HTR-8/SVneo (cell line): Measurements from ENCODE around the gene KIRREL1.

ENCODE experiments used
- DNase-seq: peaks from one replicate; pipeline ENCODE4 v3.0.0; 2011; ENCODE audit warnings: low spot score, mixed read lengths; ENCODE audit not compliant: insufficient read length
- FAIRE-seq: peaks from 2 replicates; lab custom pipeline; 2011; peaks lifted over from hg19 to GRCh38; lab: Jason Lieb, UNC

KIRREL1 gene

GRCh38 chr1:158002631-158003405 lies 9.4 kb downstream of the KIRREL1 start:
- DNase-seq (no peak), FAIRE-seq (no peak)

GRCh38 chr1:158003406-158003800 lies 10.0 kb downstream of the KIRREL1 start:
- DNase-seq, result no peak
- FAIRE-seq, result no peak

GRCh38 chr1:158005224-158005623 lies 11.8 kb downstream of the KIRREL1 start:
- no peak for DNase-seq
- no peak for FAIRE-seq

- DNase-seq (no peak), FAIRE-seq (no peak)
Observed at GRCh38 chr1:158007180-158007579, 13.7 kb downstream of the KIRREL1 start.

- no peak for FAIRE-seq
- no peak for DNase-seq
Observed at GRCh38 chr1:158007667-158008386, 14.4 kb downstream of the KIRREL1 start.

- DNase-seq, result no peak
- no peak for FAIRE-seq
Observed at GRCh38 chr1:158008630-158009029, 15.2 kb downstream of the KIRREL1 start.

GRCh38 chr1:158011714-158012113 lies 18.3 kb downstream of the KIRREL1 start:
- no peak for DNase-seq

GRCh38 chr1:158013840-158014730 lies 20.6 kb downstream of the KIRREL1 start:
- FAIRE-seq (no peak), DNase-seq (no peak)

More at GRCh38 chr1:158011714-158012113, 18.3 kb downstream of the KIRREL1 start:
- FAIRE-seq, result no peak

- DNase-seq (no peak), FAIRE-seq (no peak)
Observed at GRCh38 chr1:158014731-158015320, 21.4 kb downstream of the KIRREL1 start.

- no peak for FAIRE-seq
Observed at GRCh38 chr1:158016651-158017335, 23.3 kb downstream of the KIRREL1 start.

GRCh38 chr1:158017800-158018595 lies 24.6 kb downstream of the KIRREL1 start:
- no peak for FAIRE-seq
- DNase-seq, result no peak

More at GRCh38 chr1:158016651-158017335, 23.3 kb downstream of the KIRREL1 start:
- DNase-seq, result no peak

GRCh38 chr1:158019171-158019868 lies 25.9 kb downstream of the KIRREL1 start:
- DNase-seq (peak; percentile 71), FAIRE-seq (no peak)

- DNase-seq (no peak), FAIRE-seq (no peak)
Observed at GRCh38 chr1:158020259-158020885, 26.9 kb downstream of the KIRREL1 start.

GRCh38 chr1:158020886-158021620 lies 27.6 kb downstream of the KIRREL1 start:
- DNase-seq (no peak), FAIRE-seq (no peak)

GRCh38 chr1:158021721-158022120 lies 28.3 kb downstream of the KIRREL1 start:
- DNase-seq (no peak), FAIRE-seq (no peak)

GRCh38 chr1:158022554-158023312 lies 29.3 kb downstream of the KIRREL1 start:
- FAIRE-seq, result no peak
- no peak for DNase-seq
